KBM-7 (cell line): ENCODE data around the gene BTN2A1.
"Not testable (repeated sequence)": the region's sequence is repeated elsewhere in the genome, so short reads cannot be mapped to it uniquely, and the experiment has no call there.

ENCODE experiments used
- DNase-seq: peaks from one replicate; pipeline ENCODE4 v3.0.0-alpha.2; 2015
- in situ Hi-C: fragments of 300-500 bp; cut with MboI; formaldehyde crosslinking; loops from 2 replicates; pipeline ENCODE4 v1.14.3; 2020; ENCODE audit warnings: low sequenced_read_pairs, low pct_unique_long_range_greater_than_20kb, mixed read lengths

BTN2A1 gene

GRCh38 chr6:26457806-26458688 is at the start of gene BTN2A1:
BTN2A1 (plus strand) TSS chr6:26457955; CDS start chr6:26458637, 682 bp downstream.
- DNase-seq, result peak; percentile 92
- in situ Hi-C loops, result no loop called here

DNA sequence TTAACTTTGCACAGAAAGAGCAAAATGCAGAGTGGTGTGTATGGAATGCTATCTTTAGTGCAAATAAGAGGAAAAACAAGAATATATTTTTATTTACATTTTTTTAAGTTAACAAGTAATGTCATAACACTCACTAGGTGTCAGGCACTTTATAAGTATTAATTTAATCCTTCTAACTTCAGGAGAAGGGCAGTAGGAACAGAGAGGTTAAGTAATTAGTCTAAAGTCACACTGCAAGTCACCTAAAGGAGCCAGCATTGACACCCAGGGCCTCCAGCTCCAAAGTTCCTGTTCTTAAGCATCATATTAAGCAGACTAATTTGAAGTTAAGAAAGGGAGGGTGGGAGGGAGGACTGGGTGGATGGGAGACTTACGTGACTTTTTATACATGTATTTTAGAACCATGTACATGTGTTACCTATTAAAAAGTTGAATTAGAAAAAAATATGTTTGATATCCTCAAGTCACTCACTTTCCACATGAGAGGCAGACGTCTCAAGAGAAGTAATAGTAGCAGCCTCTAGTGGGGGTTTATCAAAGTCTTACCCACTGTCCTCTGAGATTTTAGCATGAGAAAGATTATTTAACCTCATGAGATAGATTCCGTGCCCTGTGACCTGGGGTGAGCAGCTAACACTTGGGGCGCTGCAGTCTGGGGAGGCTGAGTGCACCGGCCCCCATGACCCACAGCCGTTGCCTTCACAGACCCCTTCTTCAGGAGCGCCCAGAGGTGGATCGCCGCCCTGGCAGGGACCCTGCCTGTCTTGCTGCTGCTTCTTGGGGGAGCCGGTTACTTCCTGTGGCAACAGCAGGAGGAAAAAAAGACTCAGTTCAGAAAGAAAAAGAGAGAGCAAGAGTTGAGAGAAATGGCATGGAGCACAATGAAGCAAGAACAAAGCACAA is 48.7 kb upstream of the BTN2A1 start:
- DNase-seq, result no peak
- in situ Hi-C loops, result no loop called here

- in situ Hi-C loops, result no loop called here
- DNase-seq, result no peak
These were observed 46.0 kb upstream of the BTN2A1 start for GRCh38 chr6:26411751-26412150.

DNA sequence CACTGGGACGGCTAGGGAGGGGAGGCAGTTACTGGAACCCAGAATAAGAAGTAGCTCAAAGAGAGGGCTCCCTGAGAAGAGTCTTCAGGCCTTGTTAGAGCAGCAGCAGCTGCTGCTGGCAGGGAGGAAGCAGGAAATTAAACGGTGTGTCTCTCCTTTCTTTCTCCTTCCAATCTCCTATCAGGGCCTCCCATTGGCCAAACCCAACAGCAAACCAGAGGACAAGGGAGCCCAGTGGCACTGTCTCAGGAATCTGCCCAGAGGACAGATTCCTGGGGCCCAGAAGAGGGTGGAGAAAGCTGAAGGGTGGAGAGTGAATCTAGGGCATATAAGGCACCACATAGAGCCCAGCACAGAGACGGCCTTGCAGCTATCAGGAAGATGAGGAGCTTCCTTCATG is 45.5 kb upstream of the BTN2A1 start:
- in situ Hi-C loops, result no loop called here
- no peak for DNase-seq

DNA sequence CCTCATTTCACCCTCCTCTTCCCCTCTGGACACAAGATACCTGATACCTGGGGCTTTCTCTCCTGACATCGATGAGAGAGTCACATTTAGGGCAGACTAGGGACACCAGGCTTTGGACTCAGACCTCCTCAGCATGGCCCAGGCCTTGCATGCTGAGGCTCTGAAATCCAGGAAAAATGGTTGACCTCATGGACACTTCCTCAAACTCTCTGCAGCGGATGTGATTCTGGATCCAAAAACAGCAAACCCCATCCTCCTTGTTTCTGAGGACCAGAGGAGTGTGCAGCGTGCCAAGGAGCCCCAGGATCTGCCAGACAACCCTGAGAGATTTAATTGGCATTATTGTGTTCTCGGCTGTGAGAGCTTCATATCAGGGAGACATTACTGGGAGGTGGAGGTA is 44.8 kb upstream of the BTN2A1 start:
- no peak for DNase-seq
- in situ Hi-C loops, result no loop called here

DNA sequence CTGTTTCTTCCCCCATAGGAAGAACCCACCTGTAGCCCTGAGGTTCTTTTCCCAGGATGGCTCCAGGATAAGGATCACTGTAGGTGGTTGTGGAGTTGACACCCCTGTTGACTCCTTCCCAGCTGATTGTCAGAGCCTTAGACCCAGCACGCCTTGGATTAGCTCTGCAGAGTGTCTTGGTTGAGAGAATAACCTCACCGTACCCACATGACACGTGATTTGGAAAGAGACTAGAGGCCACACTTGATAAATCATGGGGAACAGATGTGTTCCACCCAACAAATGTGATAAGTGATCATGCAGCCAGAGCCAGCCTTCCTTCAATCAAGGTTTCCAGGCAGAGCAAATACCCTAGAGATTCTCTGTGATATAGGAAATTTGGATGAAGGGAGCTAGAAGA is 43.5 kb upstream of the BTN2A1 start:
- in situ Hi-C loops, result no loop called here
- no peak for DNase-seq

- no peak for DNase-seq
- in situ Hi-C loops, result no loop called here
These were observed 42.6 kb upstream of the BTN2A1 start for GRCh38 chr6:26415036-26415614.

DNA sequence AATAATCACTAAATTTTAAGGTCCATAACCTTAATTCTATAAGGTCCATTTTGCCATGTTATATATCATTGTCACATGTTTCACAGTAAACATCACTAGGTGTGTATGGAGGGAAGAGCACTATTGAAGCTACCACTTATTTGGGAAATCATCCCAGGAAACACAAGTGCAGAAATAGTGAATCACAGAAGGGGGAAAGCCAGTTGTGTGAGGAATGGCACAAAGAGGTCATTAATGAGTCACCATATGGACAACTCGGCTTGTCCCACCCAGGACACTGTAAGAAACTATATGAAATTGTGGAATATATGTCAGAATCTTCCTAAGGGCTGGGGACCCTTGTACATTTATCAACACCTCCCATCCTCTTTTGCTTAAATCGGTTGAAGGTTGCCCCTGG is 42.0 kb upstream of the BTN2A1 start:
- no peak for DNase-seq
- in situ Hi-C loops, result no loop called here

GRCh38 chr6:26416288-26416687 is 41.5 kb upstream of the BTN2A1 start:
- DNase-seq, result no peak
- in situ Hi-C loops, result no loop called here

DNA sequence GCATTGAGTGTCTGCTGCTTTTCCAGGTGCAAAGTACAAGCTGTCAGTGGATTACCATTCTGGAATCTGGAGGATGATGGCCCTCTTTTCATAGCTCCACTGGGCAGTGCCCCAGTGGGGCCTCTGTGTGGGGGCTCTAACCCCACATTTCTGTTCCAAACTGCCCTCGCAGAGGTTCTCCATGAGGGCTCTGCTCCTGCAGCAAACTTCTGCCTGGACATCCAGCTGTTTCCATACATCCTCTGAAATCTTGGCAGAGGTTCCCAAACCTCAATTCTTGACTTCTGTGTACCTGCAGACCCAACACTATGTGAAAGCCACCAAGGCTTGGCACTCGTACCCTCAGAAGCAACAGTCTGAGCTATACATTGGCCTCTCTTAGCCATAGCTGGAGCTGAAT is 39.7 kb upstream of the BTN2A1 start:
- DNase-seq, in situ Hi-C loops: not testable (repeated sequence)

DNA sequence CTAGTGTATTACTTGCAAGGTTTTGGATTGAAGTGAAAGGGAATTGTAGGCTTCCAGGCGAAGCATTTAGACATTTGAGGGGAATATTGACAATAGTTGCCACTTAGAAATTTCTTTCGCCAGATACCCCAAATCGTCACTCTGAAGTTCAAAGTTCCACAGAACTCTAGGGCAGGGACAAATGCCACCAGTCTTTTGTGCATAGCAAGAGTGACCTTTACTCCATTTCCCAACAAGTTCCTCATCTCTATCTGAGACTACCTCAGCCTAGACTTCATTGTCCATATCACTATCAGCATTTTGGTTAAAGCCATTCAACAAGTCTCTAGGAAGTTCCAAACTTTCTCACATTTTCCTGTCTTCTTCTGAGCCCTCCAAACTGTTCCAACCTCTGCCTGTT is 39.0 kb upstream of the BTN2A1 start:
- DNase-seq, in situ Hi-C loops: not testable (repeated sequence)

- peak; percentile 65 for DNase-seq
- in situ Hi-C loops, result no loop called here
These were observed 37.0 kb upstream of the BTN2A1 start for GRCh38 chr6:26420688-26421171.

DNA sequence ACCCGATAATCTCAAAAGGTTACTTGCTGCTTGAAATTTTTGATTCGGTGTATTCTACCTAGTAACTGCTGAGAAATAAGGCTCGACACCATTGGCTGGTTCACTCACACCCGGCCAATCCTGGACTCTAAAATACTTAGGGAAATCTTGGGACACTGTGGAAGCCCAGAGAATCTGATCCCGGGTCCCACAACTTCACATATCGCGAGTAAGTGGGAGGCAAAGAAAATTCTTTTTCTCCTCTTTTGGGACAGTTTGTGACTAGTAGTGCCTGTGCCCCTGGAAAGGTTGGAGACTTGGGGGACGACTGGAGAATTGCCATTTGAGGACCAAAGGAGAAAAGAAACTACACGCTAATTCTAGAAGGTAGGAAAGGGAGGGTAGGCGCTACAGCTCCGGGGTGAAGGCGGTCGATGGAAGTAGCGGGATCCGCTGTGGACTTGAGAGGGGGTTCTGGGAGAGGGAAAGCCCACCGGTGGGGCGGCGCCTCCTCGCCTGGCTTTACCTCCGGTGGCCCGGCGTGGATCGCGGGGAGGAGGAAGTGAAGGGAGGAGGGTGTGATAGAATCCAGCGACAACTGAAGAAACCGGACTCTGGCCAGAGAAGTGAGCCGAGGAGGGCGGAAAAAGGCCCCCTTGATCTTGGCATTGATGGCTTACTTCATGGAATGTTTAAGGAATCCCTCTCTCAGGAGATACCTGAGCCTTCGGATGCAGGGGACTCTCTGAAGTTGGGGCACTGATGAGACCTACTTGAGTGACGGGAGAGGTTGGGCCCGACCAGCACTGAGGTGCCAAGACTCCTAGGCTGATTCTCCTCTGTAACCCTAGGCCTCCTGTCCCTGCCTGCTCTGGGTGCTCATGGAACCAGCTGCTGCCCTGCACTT is 36.3 kb upstream of the BTN2A1 start:
- in situ Hi-C loops, result no loop called here
- DNase-seq, result peak; percentile 89

DNA sequence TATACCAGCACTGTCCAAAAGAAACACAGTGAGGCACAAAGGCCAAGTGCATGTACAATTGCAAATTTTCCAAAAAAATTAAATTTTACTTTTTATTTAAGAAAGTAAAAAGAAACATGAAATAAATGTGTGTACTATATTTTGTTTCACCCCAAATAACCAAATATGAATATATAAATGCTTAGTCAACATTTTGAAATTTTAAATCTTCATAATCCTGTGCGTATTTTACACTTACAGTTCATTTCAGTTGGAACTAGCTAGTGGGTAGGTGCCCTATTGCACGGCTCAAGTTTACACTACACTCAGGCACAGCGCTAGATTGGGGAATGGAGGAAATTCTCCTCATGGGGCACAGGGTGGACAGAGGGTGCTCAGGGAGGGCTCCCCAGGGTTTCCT is 35.4 kb upstream of the BTN2A1 start:
- in situ Hi-C loops, result no loop called here
- DNase-seq, result no peak

- DNase-seq, result no peak
- in situ Hi-C loops, result no loop called here
These were observed 30.9 kb upstream of the BTN2A1 start for GRCh38 chr6:26426691-26427450.

GRCh38 chr6:26427451-26427809 is 30.3 kb upstream of the BTN2A1 start:
- DNase-seq, result no peak

GRCh38 chr6:26428206-26428605 is 29.5 kb upstream of the BTN2A1 start:
- in situ Hi-C loops, result no loop called here
- no peak for DNase-seq

More at GRCh38 chr6:26427451-26427809, 30.3 kb upstream of the BTN2A1 start:
- in situ Hi-C loops, result no loop called here

- DNase-seq, result no peak
- in situ Hi-C loops, result no loop called here
These were observed 27.0 kb upstream of the BTN2A1 start for GRCh38 chr6:26430787-26431186.
